Epithelial cell of prostate (primary cell): ENCODE measurements around the gene COL6A3.

ENCODE experiments used
- DNase-seq: peaks from one replicate; pipeline ENCODE4 v3.0.0-alpha.2; 2011; ENCODE audit warnings: low read depth, low spot score
- H3K27ac ChIP-seq: fragments of 450-650 bp; 2 replicates; pipeline ENCODE4 v1.5.1; 2017; ENCODE audit warnings: mild to moderate bottlenecking

The COL6A3 gene

DNA sequence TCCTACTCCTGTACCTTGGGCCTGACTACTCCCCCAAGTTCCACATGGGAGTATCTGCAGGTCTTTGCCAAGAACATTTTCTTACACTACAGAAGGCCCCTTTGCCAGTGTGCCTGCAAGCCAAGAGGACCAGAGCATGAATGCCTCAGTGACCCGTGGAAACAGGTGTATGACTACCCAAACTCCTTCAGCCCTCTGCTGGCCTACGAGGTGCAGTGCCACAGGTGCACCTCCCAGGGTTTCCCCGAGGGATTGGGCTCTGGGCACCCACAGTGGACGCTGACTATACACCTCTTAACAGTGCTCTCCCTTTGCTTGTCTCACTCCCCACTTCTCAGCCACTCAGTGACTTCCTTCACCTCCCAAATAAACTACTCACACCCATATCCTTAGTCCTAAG lies 91.4 kb downstream of the COL6A3 start:
- DNase-seq, result no peak
- no peak overlapping the region for H3K27ac ChIP-seq

DNA sequence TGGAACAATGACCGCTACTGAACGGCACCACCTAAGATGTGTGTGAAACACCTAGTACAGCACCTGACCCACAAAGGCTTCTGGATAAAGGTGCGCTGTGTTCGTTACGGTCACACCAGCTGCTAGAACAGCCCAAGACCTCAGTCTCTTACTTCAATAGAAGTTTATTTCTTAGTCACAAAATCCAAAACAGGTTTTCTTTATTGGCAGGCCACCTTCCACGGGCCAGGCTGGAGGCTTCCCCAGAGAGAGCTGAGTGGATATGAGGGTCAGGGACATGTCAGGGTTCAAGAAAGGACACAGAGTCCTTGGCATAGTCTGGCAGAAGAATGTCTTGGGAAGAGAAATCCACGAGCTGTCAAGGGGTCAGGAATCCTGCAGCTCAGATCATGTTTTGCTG lies 92.2 kb downstream of the COL6A3 start:
- no peak overlapping the region for H3K27ac ChIP-seq
- no peak for DNase-seq

DNA sequence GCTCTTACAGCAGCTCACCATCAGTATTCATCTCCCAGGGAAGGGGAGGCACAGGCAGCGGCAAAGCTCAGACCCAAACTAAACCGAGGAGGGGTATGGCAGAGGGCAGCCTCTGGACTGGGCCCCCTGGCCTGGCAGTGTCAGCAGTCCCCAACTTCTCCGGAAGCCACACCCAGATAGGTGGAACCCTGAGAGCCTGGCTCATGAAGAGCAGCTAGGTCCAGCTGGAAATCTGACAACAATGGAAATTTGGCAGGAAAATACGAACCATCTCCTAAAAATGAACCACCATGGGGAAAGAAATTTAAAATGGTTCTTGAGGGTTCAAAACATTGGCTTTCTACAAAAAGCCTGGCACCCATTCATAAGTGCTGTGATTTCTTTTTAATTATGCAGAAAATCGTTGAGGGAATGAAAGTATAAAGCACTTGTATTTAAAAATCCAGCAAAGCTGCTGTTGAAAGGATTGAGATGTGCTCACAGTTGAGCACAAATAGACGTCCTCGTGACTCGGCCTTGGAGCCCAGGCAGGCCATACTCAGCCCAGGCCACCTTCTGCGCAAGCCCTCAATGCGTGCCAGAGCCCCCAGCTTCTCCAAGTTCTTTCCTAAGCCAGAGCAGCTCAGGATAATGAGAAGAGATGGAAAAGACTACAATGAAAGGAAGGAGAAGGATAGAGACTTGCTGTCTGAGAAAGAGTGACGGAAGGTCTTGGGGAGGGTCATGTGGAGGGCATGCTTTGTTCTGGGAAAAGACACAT lies 93.0 kb downstream of the COL6A3 start:
- no peak overlapping the region for H3K27ac ChIP-seq
- DNase-seq, result no peak

GRCh38 chr2:237319887-237320286 lies 94.1 kb downstream of the COL6A3 start:
- DNase-seq, result no peak
- no peak overlapping the region for H3K27ac ChIP-seq

- DNase-seq, result no peak
- H3K27ac ChIP-seq, result no peak overlapping the region
Observed at GRCh38 chr2:237319086-237319820, 94.7 kb downstream of the COL6A3 start.

DNA sequence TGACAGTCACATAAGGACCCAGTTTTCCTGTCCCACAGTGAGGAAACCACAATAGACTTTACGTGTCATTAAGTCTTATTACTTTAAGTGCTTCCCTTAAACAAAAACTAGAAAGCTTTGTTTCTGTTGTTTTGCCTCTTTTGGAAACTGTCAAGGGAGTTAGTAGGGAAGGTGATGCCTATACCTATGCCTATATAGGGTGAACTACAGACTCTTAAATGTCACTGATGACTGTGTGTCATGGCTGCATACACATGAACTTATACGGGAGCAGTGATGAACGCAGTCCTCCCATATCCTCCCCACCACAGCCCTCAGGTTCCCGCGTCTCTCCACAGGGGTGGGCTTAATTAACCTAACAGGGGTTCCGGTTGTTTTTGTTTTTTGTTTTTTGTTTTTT lies 97.6 kb downstream of the COL6A3 start:
- H3K27ac ChIP-seq, result no peak overlapping the region
- no peak for DNase-seq

GRCh38 chr2:237315829-237316225 lies 98.1 kb downstream of the COL6A3 start:
- no peak for DNase-seq
- no peak overlapping the region for H3K27ac ChIP-seq

DNA sequence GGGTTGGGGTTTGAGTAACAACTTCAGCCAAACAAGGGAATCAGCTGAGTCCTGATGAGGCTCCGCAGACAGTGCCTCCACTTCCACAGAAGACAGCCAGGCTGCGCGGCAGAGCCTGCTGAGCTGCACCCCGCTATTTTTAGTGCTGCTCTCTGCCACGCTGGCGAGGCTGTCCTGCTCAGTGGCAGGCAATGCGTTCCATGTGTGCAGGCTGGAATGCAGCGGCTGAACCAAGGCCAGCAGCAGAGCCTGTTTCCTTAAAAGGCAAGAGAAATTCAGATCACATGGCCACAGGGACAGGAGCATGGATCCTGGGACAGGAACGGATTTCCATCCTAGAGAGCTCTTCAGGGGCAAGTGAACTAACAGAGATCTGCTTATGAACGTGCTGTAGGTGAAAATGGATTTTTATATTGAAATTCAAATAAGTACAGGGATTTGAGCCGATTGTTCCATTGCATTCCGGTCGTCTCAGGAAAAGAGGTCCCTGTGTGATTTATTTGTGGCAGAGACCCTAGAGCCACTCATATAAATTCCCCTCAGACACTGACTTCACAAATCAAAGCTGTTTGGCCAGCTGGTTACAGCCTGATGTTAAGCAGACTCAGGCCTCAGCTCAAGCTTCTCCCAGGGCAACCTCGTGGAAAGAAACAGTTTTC lies 98.7 kb downstream of the COL6A3 start:
- no peak for DNase-seq

DNA sequence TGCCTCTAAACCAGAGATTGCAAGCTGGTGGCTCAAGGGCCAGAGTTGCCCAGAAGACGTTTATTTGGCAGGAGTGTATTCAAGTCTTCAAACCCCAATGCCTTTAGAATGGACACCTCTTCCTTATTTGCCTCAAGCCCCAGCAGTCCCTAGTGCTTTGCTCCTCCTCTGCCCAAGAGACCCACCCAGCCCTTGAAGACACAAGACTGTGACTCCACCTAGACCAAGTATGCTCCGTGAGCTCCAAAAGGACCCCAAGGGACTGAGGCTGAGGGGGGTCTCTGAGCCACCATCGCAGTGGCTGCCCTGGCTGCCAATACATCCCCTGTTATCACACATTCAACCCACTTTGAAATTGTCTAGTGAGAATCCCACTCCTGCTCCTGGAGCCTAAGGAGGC lies 99.3 kb downstream of the COL6A3 start:
- no peak overlapping the region for H3K27ac ChIP-seq
- no peak for DNase-seq

More for the DNA sequence above, 98.7 kb downstream of the COL6A3 start:
- H3K27ac ChIP-seq, result no peak overlapping the region

DNA sequence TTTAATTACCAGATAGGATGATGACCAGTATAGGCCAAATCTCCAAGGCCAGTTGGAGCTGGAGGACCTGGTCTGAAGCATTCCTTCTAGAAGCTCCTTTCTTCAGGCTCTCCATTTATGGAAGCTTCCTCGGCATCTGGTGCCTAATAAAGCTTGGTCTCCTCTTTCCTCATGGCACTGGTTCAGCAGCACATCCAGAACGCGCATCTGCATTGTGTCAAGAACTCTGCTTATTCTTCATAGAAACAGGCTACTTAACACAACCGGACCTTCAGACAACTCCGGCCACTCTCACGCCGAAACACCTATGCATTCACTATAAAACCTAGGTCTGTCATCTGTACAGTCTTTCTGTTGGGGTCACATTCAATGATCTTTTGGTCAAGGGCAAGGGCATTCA lies 99.8 kb downstream of the COL6A3 start:
- DNase-seq, result no peak

GRCh38 chr2:237312021-237312755 lies 101.8 kb downstream of the COL6A3 start:
- H3K27ac ChIP-seq, result no peak overlapping the region
- DNase-seq, result no peak

More for the DNA sequence above, 99.8 kb downstream of the COL6A3 start:
- H3K27ac ChIP-seq, result no peak overlapping the region

GRCh38 chr2:237310515-237311114 lies 103.3 kb downstream of the COL6A3 start:
- H3K27ac ChIP-seq, result no peak overlapping the region
- no peak for DNase-seq

- DNase-seq, result no peak
- no peak overlapping the region for H3K27ac ChIP-seq
Observed at GRCh38 chr2:237309416-237309815, 104.5 kb downstream of the COL6A3 start.

DNA sequence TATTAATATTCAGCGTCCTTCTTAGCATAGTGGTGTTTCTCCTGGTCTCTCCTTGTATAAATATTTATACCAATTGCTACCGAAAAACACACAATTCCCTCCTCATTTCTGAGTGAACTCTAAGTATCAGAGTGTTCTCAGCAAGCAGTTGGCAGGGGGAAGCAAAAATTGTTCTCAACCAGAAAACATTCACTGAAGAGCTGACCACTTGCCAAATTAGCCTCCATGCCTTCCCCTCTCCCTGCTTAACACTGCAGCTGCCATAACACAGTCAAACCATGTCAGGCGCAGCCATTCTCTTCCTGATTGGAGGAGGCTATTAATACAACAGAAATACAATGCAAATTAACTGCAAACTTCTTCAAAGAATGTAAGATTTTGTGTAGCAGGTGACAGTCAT lies 105.0 kb downstream of the COL6A3 start:
- DNase-seq, result no peak
- H3K27ac ChIP-seq, result no peak overlapping the region

DNA sequence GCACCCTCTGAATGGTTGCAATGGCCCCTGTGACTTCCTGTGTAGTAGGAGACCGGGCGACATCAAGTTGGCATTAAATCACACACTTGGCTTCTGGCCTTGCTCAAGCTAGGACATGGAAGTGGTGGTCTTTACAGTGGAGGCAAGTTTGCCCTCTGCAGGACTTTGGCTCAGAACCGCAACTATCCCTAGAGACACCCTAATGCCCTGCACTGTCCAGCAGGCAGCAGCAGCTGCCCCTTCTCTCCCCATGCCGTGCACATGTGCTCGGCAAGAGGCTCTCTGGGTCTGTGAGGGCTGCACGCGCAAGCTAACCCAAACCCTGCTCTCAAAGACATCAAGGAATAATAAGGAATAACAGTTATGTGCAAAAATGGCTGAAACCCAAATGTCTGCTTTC lies 106.5 kb downstream of the COL6A3 start:
- no peak for DNase-seq
- no peak overlapping the region for H3K27ac ChIP-seq

DNA sequence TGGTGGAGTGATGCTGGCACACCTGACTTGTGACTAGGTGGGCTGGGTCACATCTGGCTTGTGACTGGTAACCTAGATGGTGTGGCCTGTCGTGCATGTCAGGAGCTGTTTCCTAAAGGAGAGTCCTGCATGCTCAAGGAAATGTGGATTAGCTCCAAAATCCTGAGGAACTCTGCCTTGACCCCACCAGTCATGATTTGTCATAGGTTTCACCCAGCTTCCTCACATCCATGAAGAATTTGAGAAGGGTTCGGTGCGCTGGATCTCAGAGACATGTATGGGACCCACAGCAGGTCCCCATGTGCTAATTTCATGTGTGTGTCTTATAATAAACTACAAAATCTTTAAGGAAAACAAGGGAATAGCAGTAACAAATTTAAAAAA lies 107.2 kb downstream of the COL6A3 start:
- no peak overlapping the region for H3K27ac ChIP-seq
- DNase-seq, result no peak

DNA sequence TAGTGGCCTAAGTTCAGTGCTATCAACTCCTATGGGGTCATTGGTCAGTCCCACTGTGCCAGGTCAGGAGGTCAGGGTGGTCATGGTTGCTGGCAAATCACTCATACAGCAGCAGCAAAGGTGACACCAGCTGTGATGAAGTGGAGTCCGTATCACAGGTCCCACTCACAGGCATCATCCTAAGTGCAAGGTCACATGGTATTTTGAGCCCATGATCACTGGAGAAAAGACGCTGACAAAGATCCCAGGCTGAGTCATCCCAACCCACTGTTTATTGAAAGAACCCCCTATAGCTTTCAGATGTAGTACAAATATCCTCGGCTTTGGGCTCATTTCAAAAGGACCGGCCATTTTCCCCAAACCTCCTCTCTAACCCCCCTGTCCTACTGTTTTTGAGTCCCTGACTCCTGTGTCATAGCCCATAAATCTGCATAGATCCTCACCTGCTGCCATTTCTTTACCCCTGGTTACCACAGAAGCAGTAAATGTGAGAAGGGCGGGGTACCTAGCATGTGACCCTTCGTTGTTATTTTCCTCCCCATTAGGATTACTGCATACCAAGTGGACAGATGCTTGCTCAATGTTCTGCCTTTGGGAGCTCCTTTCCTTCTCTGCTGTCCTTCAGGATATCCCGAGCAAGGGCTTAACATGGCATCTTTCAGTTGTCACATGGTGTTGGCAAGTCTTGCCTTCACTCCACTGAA lies 107.7 kb downstream of the COL6A3 start:
- no peak overlapping the region for H3K27ac ChIP-seq
- no peak for DNase-seq

- no peak overlapping the region for H3K27ac ChIP-seq
- DNase-seq, result no peak
Observed at GRCh38 chr2:237305579-237305978, 108.4 kb downstream of the COL6A3 start.

DNA sequence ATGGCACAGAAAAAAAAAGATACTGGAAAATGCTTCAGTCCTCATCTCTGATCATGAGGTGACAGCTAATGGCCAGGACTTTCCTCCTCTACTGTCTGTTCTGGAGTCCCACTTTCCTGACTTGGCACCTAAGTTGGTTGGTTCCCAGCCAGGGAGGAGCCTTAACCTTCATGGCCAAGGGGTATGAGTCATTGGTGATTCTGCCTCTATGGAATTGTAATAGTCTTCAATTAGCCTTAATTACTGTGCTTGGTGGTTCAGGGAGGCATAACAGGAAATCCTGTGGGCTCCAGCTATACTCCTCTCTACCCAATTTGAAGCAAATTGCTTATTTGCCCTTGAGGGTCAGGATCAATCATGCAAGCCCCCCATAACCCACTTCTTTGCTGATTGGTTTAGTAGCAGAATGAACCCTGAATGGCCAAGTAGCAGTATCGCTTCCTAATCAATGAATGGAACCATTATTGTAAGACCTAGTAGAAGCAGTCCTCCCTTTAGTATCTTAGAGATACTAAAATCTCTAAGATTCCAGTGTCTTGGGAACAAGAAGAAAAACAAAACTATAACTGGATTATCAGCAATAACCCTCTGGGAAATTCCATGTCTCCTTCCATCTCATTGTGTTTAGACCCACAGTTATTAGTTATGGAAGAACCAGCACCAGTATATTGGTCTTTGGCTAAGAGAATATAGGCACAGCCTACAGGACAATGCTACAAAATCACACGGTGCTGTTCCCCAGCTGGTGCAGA lies 109.0 kb downstream of the COL6A3 start:
- peak overlapping the region; percentile 24 for H3K27ac ChIP-seq
- peak; percentile 51 for DNase-seq
